B cell (primary cell): ENCODE results near the gene MLEC.

Source experiments
- EZH2 ChIP-seq: IDR thresholded peaks from 2 replicates; pipeline ENCODE4 v1.6.1; 2012; ENCODE audit warnings: borderline replicate concordance, low read depth, mild to moderate bottlenecking, moderate library complexity, low read length; ENCODE audit not compliant: insufficient read depth, poor library complexity, severe bottlenecking
- TF ChIP-seq, protein P1 (sequence below): fragments of 200-600 bp; IDR thresholded peaks from one replicate; pipeline ENCODE4 v1.8.0; 2022; ENCODE audit warnings: antibody characterized with exemption, mild to moderate bottlenecking

DNA sequence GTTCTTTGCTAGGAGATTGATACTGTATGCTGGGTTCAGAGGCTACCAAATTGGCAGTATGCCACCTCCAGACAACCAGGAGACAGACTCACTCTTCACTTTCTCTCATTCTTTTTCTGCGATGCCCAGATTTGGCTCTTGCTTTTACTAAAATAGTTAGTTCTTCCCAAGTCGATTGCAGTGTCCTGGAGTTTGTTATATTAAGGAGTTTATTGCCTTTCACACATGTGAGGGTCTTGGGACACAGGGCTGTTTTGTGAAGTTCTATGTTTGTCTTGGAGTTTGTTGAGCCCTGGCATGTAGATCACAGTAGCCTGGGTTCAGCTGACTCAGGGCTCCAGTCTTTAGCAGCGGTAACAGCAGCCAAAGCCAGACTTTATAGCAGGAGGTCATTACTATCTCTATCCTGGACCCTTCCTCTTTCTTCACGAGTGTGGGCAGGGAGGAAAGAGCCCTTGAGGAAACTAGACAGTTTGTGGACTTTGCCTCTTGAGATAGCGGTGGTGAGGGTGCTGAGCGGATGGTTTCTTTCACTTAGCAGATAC, 1.6 kb downstream of the MLEC start:
- TF ChIP-seq, protein P1, sequence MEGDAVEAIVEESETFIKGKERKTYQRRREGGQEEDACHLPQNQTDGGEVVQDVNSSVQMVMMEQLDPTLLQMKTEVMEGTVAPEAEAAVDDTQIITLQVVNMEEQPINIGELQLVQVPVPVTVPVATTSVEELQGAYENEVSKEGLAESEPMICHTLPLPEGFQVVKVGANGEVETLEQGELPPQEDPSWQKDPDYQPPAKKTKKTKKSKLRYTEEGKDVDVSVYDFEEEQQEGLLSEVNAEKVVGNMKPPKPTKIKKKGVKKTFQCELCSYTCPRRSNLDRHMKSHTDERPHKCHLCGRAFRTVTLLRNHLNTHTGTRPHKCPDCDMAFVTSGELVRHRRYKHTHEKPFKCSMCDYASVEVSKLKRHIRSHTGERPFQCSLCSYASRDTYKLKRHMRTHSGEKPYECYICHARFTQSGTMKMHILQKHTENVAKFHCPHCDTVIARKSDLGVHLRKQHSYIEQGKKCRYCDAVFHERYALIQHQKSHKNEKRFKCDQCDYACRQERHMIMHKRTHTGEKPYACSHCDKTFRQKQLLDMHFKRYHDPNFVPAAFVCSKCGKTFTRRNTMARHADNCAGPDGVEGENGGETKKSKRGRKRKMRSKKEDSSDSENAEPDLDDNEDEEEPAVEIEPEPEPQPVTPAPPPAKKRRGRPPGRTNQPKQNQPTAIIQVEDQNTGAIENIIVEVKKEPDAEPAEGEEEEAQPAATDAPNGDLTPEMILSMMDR: no peak
- TF ChIP-seq EZH2: no peak
